HG03354 (cell line): Measurements from ENCODE around the gene TSPAN14.

Experiments
- ATAC-seq: cut with Tn5 transposase; IDR thresholded peaks from one replicate; pipeline ENCODE4 v1.9.1; 2021; ENCODE audit warnings: mild to moderate bottlenecking; ENCODE audit not compliant: unreplicated experiment, poor library complexity, severe bottlenecking

Gene TSPAN14

GRCh38 chr10:80421050-80421706, 32.9 kb upstream of the TSPAN14 start:
- peak; percentile 22 for ATAC-seq

DNA sequence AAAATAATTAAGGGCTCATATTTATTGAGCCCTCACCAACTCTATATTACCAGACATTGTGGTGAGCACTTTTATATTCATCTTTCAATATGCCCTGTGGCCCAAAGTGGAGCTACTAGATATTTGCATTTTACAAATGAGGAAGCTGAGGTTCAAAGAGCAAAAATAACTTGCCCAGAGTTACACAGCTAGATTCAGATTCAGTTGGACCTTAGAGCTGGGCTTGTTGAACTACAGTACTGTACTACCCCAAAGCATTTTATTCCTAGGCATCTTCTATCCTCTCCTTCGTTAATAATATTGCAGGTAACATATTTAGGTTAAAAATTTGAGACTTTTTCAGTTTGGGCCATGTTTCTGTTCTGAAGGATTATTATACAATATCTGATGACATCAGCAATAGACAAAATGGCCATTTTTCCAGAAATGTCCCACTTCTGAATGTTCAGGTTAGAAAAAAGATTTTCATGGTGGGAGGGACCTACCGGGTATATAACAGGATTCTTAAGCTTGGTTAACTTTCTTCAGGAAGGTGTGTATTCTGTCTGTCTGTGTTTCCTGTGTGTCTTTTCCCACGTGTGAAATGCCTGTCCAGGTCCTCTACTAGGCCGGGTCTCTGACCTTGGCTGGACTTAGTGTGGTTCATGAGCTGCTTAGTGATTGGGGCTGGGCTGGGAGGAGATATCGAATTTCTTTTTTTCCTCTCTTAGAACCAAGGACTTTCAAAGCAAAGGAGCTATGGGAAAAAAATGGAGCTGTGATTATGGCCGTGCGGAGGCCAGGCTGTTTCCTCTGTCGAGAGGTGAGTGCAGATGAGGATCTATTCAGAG, 32.2 kb upstream of the TSPAN14 start:
- peak; percentile 95 for ATAC-seq

GRCh38 chr10:80425901-80426300, 28.2 kb upstream of the TSPAN14 start:
- ATAC-seq, result no peak

DNA sequence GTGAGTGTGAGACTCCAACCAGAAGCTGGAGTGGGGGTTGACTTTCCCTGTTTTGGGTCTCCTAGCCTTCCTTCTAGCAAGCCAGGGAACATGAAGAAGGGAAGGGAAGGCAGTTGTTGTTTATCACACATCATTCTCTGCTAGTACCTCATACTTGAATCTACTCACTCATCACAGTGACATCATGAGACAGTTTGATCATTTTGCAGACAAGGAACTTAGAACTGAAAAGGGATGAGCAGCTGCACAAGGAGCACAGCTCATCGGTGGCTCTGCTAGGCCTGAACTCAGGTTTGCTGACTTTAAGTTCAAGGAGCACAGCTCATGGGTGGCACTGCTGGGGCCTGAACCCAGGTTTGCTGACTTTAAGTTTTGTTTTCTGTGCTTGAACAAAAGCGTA, 26.6 kb upstream of the TSPAN14 start:
- no peak for ATAC-seq

GRCh38 chr10:80429521-80429973, 24.6 kb upstream of the TSPAN14 start:
- ATAC-seq, result no peak

- no peak for ATAC-seq
Measured at GRCh38 chr10:80433134-80433533, 21.0 kb upstream of the TSPAN14 start.

DNA sequence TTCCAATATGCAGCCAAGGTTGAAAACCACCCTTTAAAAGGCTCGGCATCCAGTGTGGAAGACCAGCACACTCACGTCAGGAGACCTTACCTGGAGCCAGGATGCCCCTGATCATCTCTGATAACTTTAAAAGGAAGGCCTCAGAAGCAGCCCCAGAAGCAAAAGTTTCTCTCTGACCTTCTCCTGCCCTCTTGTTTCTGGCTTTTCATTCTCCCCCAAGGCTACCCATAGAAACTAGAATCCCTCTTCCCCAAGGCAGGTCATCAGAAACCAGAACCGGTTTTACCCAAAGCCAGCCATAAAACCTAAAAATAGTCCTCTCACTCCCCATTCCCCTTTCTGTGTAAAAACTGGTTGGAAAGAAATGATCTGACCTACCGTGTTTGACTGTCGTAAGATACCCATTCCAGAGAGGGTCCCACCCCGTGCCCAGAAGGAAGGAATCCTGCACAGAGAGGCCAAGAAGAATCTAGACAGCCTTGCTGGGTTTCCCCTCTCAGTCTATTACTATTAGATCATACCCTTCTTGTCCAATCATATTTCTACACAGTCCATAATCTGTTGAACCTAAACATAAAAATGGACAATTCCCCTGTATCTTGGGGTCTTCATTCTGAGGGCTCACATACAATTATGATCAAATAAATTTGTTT, 17.5 kb upstream of the TSPAN14 start:
- ATAC-seq, result no peak

- no peak for ATAC-seq
Measured at GRCh38 chr10:80437227-80437626, 16.9 kb upstream of the TSPAN14 start.

DNA sequence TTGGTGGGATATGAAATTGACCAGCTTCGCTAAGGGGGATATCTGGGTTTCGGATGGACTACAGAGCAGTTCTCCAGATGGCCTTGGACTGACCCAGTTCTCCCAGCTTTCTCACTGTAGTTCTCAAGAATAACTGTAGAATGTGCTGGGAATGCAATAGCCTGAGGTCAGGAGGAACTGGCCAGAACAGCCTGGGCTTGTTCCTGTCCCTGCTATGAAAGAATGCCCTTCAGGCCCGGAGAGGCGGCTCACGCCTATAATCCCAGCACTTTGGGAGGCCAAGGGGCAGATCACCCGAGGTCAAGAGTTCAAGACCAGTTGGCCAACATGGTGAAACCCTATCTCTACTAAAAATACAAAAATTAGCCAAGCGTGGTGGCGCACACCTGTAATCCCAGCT, 12.3 kb upstream of the TSPAN14 start:
- ATAC-seq, result no peak

DNA sequence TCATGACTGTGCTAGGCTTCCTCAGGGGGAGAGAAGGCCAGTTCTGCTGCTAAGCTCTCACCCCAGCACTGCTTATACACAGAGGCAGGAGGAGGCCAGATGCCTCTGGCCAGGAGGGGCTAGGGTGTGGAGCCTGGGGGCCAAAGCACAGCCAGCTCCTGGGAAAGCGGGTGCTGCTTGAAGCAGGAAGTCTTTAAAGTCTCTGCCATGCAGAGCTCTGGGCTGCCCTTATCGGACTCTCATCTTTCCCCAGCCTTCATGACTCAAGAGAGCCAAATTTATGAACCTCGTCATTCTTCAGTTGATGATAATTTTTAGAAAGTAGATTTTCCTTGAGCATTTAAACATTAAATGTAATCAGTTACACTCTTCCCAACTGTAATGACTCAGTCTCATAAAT, 11.2 kb upstream of the TSPAN14 start:
- no peak for ATAC-seq

- peak; percentile 57 for ATAC-seq
Measured at GRCh38 chr10:80443531-80443974, 10.6 kb upstream of the TSPAN14 start.

DNA sequence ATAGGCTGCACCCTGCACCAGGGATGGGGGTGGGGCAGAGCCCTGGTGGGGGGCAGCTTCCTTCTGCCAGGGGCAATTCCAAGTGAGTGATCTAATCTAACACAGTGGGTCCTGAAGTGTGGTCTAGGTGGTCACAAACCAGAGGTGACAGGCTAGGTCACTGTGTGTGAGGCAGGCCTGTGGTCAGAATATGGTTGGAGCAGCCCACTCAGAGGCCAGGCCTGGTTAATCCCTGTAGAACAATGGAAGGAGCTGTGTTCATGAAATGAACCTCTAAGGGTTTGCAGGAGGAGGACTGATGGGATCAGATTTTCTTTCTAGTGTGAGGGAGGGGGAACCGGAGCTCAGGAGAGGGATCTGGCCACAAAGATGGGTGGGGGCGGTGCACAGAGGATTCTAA, 10.0 kb upstream of the TSPAN14 start:
- no peak for ATAC-seq

DNA sequence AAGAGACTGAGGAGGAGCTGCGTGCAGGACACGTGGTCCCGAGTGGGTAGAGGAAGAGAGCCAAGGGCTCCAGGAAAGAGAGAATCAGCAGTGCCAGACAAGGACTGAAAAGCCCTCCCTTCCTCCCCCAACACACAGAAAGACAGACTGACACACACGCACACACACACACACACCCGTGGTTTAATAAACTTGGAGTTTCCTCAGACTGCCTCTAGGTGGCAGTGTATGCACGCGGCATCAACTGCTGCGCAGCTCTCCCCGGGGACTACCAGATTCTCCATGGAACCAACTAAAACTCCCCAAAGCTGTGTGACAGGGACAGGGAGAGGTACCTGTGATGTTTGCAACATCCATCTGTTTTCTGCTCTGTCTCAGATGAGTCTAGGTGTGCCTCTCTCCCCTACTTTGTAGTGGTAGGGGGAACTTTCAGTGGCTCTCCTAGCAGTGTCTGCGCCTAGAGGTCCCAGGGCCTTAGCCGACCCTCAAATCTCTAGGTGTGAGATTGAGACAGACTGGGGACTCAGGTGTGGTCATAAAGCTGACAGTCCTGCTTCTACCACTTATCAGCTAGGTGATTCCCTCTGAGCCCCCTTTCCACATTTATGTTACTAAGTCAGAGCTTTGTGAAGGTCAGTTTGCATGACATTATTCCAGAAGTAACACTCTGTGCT, 9.3 kb upstream of the TSPAN14 start:
- ATAC-seq, result peak; percentile 85

- no peak for ATAC-seq
Measured at GRCh38 chr10:80447436-80448190, 6.5 kb upstream of the TSPAN14 start.

DNA sequence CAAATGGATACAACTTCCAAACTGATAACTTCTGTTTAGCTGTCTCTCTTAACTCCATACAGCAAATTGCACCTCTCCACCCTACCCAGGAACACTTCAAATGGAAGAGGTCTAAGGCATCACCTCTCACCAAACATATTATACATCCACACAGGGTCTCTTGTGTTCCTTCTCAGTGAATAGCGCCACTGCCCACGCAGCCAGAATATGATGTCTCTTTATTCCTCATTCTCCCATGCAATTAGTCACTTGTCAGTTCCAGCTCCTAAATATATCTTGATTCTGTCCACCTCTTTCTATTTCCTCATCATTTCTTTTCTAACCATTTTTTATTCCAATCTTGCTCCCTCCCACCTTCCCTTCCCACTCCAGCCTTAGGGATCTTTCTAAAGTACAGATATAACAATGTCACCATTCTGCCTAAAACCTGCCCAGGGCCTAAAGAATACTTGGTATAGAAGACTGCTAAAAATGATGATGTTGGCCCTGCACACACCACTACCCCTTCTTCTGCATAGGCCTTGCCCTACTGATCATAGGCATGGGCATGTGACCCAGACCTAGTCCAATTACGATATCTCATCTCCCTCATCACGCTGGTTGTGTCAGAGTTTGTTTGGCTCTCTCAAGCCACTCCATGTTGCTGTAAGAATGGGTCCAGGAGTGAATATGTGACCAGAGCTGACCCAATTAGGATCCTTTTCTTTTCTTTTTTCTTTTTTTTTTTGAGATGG, 5.7 kb upstream of the TSPAN14 start:
- no peak for ATAC-seq

GRCh38 chr10:80449520-80449919, 4.6 kb upstream of the TSPAN14 start:
- no peak for ATAC-seq

DNA sequence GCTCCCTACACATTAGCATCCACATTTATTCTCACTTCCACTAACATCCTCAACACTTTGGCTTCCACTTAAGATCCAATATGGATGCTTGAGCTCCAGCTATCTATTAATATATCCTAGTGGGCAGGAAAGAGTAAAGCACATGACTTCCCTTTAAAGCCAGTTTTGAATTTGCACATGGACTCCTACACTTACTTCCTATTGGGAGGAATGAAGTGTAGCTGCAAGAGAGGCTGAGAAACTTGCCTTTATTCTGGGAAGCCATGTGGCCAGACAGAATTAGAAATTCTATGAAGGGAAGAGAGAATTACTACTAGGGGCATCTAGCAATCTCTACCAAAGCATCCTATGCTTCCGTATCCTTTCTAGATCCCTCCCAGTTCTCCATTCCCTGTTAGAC, 3.0 kb upstream of the TSPAN14 start:
- no peak for ATAC-seq

DNA sequence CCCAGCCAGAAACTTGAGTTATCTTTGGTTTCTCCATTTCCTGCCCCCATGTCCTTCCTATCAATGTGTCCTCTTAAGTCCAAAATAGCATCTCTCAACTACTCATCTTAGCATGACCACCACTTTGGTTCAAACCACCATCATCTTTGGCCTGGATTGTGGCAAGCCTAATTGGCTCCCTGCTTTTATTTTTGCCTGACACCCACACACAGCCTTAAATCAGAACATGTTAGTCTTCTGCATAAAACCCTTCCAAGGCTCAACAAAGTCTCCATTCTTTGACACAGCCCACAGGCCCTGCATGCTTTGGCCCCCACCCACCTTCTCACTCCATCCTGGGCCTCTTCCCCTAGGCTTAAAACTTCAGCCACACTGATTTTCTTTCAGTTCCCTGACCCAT, 2.0 kb upstream of the TSPAN14 start:
- ATAC-seq, result no peak

DNA sequence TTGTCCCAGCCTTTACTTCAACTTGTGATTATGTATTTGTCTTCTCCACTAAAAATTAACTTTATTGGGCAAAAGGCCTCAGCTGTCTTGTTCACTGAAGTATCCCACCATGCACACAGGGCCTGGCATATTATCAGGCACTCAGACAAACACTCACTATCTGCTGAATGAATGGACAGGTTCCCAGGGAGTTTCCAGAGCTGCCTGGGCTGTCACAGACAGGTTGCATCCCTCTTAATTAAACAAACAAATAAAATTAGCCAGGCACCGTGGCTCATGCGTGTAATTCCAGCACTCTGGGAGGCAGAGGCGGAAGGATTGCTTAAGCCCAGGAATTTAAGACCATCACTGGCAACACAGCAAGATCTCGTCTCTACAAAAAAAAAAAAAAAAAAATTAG, 1.5 kb upstream of the TSPAN14 start:
- ATAC-seq, result no peak
